Heart left ventricle (tissue), 13 donors: ENCODE measurements around the gene ROBO1.

Source experiments
- CTCF ChIP-seq, 12 donors: fragments of 200-600 bp; sonication (generic) in 4 of 12; IDR thresholded peaks; one replicate each; pipeline versions ENCODE4 v1.5.0 to v1.8.0; 2018 to 2022; ENCODE audit warnings: antibody characterized with exemption in 12 of 12, mild to moderate bottlenecking in 5 of 12
- POLR2A ChIP-seq, 2 donors: fragments of 450-650 bp; IDR thresholded peaks; one replicate each; pipeline ENCODE4 v1.6.1; 2017; ENCODE audit warnings: antibody characterized with exemption in 2 of 2, mild to moderate bottlenecking in 2 of 2, moderate library complexity in 2 of 2
- donor health status: ischemic (EF 13 %, LVEDD 7.1; RV severe dilation, severe dysfunction).
- donor health status: DM: no; HTN: yes; CAD: no.
- donor health status: DM: no; HTN: no; CAD: no.
- donor health status: ischemic (EF 25% LVEDD 6.9; RV normal size, moderate dysfunction).
- donor health status: ischemic (EF 25% LVEDD 5.7; RV mildly dilated, moderate dysfunction).
- donor health status: ischemic (EF 35%, LVEDD 5.7; RV mildly dilated, moderate dysfunction).
- donor health status: nonischemic (EF 11% LVEDD 7.7; RV severe dilation, severe dysfunction).
- donor health status: DM: yes; HTN: yes; CAD: no.
- donor health status: PGD.
- donor health status: ischemic (EF 29% LVEDD 5.4; RV normal size, mild dysfunction).
- donor health status: nonischemic (EF 23%, LVEDD 6.1; RV moderate dilation, normal function).

GRCh38 chr3:79672731-79673130 lies 95.1 kb downstream of the ROBO1 start:
- TF ChIP-seq CTCF (IDR thresholded peaks at IDR 0.05) (no peak), POLR2A (IDR thresholded peaks at IDR 0.05) (no peak)
